ENCODE data around the gene RAMP3. TPM values are rescaled to one million over a fixed set of nuclear protein-coding genes. Genes with fewer than 3 reads are reported as not detected.

RAMP3 gene
- total RNA-seq, 1 donor from 2014 or later: 183 TPM

DNA sequence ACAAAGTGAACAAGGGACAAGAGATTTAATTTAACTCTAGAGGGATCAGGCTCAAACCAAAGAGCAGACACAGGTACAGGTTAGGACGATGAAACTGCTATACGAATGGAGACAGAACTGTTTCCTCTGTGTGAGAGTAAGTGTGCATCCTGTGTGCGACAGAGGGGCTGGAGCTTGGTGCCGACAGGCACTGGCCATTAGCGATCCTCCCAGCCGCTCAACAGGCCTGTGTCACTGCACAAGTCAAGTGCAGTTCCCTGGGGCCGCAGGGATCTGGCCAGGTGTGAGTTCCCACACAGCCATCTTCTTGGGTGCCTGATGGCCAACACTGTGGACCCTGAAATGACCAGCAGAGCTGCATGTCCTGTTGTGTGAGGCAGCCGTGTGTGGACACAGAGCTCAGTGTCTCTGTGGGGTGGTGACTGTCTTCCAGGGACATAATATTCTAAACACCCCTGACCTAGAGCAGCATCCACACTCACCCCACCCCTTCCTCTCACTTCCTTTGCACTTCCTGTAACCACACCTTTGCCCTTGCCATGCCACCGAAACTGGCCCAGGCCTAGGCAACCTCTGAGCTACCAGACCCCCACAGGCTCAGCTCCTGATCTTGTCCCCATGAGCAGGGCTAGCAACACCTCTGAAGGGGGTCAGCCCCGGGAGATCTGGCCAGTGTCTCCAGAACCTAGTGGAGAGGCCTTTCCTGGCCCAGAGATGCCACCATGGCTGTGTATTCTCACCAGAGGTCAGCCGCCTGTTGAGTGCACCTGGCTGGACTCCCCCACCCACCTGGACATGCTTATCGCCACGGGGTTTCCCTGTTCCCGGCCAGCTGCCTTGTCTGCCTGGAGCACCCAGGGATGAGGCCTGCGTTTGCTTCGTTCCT lies 34.4 kb upstream of the RAMP3 start:
- ATAC-seq: no peak
- H3K4me3 ChIP-seq: no peak overlapping the region
- DNase-seq: peak; percentile 37

DNA sequence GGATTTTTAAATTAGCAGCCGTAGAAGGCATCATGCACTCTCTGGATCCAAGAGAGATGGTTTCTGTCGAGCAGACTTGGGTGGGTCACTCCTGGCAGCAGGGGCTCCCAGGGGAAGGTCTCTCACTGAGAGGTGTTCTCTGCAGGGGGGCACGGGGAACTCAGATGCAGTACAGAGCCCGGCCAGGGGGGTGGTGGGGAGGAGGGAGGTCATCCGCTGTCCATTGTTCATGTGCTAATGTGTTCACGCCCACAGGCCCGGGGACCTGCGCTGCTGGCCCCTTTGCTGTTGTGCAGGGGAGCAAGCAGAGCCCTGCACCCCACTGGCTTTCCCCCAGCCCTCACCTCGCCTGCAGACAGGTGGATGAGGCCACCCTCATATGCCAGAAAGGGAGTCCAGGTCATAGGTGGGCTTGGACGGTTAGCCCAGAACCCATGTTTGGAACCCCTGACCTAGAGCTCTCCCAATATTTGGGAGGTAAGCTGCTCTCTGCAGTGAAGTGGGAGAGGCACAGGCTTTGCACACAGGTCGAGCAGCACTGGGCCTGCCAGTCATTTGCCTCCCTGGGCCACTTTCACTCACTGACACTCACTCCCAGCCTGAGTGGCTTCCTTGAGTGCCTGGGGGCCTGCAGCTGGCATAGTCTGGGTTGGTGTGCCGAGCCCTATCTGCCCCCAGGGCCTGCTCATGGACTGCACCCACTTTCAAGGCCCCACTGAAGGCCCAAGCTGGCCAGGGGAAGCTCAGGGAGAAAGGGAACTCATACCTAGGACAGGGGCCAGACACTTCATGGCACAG lies 33.5 kb upstream of the RAMP3 start:
- DNase-seq: peak; percentile 40
- H3K27ac ChIP-seq: no peak overlapping the region
- no peaks in the 10 kb centered on the region for H3K4me1 ChIP-seq
- H3K9me3 ChIP-seq: no peaks in the 10 kb centered on the region
- no peak overlapping the region for H3K4me3 ChIP-seq
- peak in 1 of 2 donors; percentile 11 for ATAC-seq
- intact Hi-C loops (cut with DNase I): no loop called here
- no peaks in the 10 kb centered on the region for H3K27me3 ChIP-seq (ENCODE audit: low read depth)
- no peaks in the 10 kb centered on the region for H3K36me3 ChIP-seq
- TF ChIP-seq, protein P1, sequence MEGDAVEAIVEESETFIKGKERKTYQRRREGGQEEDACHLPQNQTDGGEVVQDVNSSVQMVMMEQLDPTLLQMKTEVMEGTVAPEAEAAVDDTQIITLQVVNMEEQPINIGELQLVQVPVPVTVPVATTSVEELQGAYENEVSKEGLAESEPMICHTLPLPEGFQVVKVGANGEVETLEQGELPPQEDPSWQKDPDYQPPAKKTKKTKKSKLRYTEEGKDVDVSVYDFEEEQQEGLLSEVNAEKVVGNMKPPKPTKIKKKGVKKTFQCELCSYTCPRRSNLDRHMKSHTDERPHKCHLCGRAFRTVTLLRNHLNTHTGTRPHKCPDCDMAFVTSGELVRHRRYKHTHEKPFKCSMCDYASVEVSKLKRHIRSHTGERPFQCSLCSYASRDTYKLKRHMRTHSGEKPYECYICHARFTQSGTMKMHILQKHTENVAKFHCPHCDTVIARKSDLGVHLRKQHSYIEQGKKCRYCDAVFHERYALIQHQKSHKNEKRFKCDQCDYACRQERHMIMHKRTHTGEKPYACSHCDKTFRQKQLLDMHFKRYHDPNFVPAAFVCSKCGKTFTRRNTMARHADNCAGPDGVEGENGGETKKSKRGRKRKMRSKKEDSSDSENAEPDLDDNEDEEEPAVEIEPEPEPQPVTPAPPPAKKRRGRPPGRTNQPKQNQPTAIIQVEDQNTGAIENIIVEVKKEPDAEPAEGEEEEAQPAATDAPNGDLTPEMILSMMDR (IDR thresholded peaks at IDR 0.05): no peak

More for the DNA sequence above, 34.4 kb upstream of the RAMP3 start:
- TF ChIP-seq, protein P1 (IDR thresholded peaks at IDR 0.05): no peak
- H3K27ac ChIP-seq: no peak overlapping the region
- H3K36me3 ChIP-seq: no peaks in the 10 kb centered on the region
- intact Hi-C loops (cut with DNase I): no loop called here
- no peaks in the 10 kb centered on the region for H3K4me1 ChIP-seq
- H3K9me3 ChIP-seq: no peaks in the 10 kb centered on the region
- no peaks in the 10 kb centered on the region for H3K27me3 ChIP-seq (ENCODE audit: low read depth)

DNA sequence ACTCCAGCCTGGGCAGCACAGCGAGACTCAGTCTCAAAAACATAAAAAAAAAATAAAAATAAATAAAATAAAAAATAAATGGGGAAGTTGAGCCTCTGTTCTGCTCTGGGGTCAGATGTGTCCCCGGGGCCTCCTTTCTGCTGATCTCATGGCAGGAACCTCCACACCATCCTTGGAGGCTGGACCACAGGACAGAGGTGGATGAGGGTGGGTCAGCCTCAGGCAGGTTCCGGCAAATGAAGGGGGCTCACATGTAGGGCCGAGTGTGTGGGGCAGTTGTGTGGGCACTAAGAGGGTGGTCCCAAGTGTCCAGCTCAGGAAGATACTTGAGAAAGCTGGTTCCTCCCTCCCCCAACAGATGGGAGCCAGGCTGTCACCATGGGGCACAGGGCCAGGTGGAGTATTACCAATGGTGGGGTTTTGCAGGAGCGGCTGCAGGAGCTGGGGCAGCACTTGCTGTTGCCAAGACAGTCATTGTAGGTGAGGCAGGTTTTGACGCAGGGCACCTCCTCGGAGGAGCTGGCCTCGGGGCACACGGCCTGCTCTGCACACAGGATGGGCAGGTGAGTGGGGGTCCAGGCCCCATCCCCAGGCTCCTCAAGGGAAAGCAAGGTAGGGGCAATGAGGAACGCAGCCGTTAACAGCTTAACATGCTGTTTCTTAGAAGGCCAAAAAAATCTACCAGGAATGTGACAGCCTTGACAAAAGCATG lies 32.2 kb upstream of the RAMP3 start:
- DNase-seq: no peak
- TF ChIP-seq, protein P1 (IDR thresholded peaks at IDR 0.05): no peak
- intact Hi-C loops (cut with DNase I): no loop called here
- Histone ChIP-seq H3K27me3 (ENCODE audit: low read depth) (no peaks in the 10 kb centered on the region), H3K4me3 (no peak overlapping the region), H3K36me3 (no peaks in the 10 kb centered on the region), H3K9me3 (no peaks in the 10 kb centered on the region), H3K27ac (no peak overlapping the region), H3K4me1 (no peaks in the 10 kb centered on the region)
- no peak for ATAC-seq

DNA sequence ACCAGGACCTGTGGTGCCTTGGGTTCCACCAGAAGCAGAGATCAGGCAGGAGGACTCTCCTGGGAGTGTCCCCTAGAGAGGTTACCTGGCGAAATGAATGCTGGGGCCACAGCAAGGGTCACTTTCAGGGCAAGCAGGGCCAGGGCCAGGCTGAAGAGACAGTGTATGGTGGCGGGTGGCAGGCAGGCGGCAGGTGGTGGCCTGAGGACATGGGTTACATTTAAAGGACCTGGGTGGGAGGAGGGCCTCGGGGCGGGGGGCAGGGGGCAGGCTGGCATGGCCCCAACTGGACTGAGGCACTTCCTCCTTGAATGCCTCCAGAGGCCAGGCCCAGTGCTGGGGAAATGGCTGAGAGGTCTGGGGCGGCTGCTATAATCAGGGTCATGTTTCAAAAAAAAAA lies 31.4 kb upstream of the RAMP3 start:
- Histone ChIP-seq H3K9me3 (no peaks in the 10 kb centered on the region), H3K27me3 (ENCODE audit: low read depth) (no peaks in the 10 kb centered on the region), H3K36me3 (no peaks in the 10 kb centered on the region), H3K27ac (no peak overlapping the region), H3K4me3 (no peak overlapping the region), H3K4me1 (no peaks in the 10 kb centered on the region)
- TF ChIP-seq, protein P1 (IDR thresholded peaks at IDR 0.05): no peak
- intact Hi-C loops (cut with DNase I): no loop called here
- no peak for ATAC-seq
- DNase-seq: no peak

DNA sequence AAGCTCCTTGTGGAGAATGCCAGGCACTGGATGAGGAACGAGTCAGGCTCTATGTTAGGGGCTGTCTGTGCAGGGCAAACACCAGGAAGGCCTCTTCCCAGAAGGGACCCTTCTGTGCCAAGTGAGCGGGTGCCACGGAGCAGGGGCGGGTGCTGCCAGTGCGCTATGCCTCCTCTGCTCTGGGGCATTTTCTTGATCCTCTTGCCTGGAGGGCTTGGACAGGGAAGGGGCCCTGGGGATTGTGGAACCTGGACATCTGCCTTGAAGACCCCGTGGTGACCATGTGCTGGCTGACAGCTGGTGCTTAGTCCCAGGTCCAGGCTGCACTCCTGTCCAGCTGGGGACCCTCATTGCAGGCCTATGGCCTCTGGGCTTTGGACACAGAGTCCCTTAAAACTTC lies 30.7 kb upstream of the RAMP3 start:
- H3K36me3 ChIP-seq: no peaks in the 10 kb centered on the region
- H3K27me3 ChIP-seq (ENCODE audit: low read depth): no peaks in the 10 kb centered on the region
- TF ChIP-seq, protein P1 (IDR thresholded peaks at IDR 0.05): no peak
- ATAC-seq (no peak), DNase-seq (no peak)
- H3K4me1 ChIP-seq: no peaks in the 10 kb centered on the region
- no peak overlapping the region for H3K27ac ChIP-seq
- no peak overlapping the region for H3K4me3 ChIP-seq
- H3K9me3 ChIP-seq: no peaks in the 10 kb centered on the region
- intact Hi-C loops (cut with DNase I): no loop called here

All from lower lobe of right lung (tissue), 2 donors.